T-helper 2 cell treated with Interferon-gamma antibody and Interleukin-4, amounts not matched to agents 5 μg/mL and 100 μg/mL, for 36 hours (primary cell): ENCODE measurements around the gene C18orf63.

Experiments
- DNase-seq: peaks from one replicate; pipeline ENCODE4 v3.0.0; 2021; ENCODE audit warnings: low spot score
- H3K27ac Mint-ChIP-seq: one replicate; pipeline ENCODE4 v1.8.0; 2021; ENCODE audit warnings: mild to moderate bottlenecking, mixed read lengths
- H3K27me3 Mint-ChIP-seq: one replicate; pipeline ENCODE4 v1.8.0; 2021; ENCODE audit warnings: low read depth, mixed read lengths
- H3K36me3 Mint-ChIP-seq: one replicate; pipeline ENCODE4 v1.8.0; 2021; ENCODE audit warnings: low read depth, mixed read lengths
- H3K4me1 Mint-ChIP-seq: one replicate; pipeline ENCODE4 v1.8.0; 2021; ENCODE audit warnings: low read depth, mixed read lengths
- H3K4me3 Mint-ChIP-seq: one replicate; pipeline ENCODE4 v1.8.0; 2022; ENCODE audit warnings: mild to moderate bottlenecking, moderate library complexity, mixed read lengths
- H3K9me3 Mint-ChIP-seq: one replicate; pipeline ENCODE4 v1.8.0; 2021; ENCODE audit warnings: mixed read lengths

C18orf63 gene

GRCh38 chr18:74387383-74387782, 71.7 kb downstream of the C18orf63 start:
- H3K4me1 Mint-ChIP-seq = peaks cover 16% of the 10 kb centered on the region
- H3K27ac Mint-ChIP-seq = no peak overlapping the region
- H3K9me3 Mint-ChIP-seq = no peaks in the 10 kb centered on the region
- no peaks in the 10 kb centered on the region for H3K36me3 Mint-ChIP-seq
- H3K4me3 Mint-ChIP-seq = no peak overlapping the region
- H3K27me3 Mint-ChIP-seq = peaks cover 46% of the 10 kb centered on the region
- DNase-seq = no peak

- Mint-ChIP-seq H3K4me3 (no peak overlapping the region), H3K36me3 (no peaks in the 10 kb centered on the region), H3K9me3 (no peaks in the 10 kb centered on the region), H3K4me1 (peaks cover 16% of the 10 kb centered on the region), H3K27ac (no peak overlapping the region), H3K27me3 (peaks cover 53% of the 10 kb centered on the region)
- no peak for DNase-seq
Observed at GRCh38 chr18:74388227-74388626, 72.6 kb downstream of the C18orf63 start.

DNA sequence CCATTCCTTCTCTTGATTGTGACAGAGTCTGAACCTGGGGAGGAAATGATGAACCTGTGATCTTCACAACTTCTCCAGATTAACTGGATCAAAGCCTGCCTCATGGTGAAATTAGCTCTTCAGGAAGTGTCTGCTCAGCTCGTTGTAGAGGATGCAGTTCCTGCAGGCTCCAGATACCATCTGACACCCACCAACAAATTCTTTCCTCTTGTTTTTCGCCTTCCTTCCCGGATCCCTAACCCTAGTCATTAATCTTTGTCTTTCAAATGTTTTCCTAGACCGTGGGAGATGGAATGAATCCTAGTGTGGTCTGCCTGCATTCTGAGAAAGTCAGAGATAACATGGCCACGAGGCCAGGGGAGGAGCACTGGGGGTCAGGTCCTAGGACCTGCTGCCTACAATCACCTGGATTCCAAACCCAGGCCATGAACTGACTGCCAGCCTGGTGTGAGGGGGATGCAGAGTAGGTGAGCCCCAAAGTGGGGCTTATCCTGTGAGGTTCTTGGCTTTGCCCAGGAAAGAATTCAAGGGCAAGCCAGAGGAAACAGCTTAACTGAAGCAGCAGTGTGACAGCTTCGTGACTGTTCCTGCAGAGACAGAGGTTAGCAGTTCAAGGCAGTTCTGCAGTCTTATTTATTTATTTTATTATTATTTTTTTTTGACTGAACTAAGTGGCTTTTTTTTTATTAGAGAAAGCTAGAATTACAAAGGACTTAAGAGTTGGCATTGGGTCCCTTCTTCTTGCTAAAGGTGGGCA, 73.7 kb downstream of the C18orf63 start:
- Mint-ChIP-seq H3K4me1 (peaks cover 16% of the 10 kb centered on the region), H3K27ac (no peak overlapping the region), H3K4me3 (no peak overlapping the region), H3K9me3 (no peaks in the 10 kb centered on the region), H3K27me3 (peaks cover 61% of the 10 kb centered on the region), H3K36me3 (no peaks in the 10 kb centered on the region)
- DNase-seq = no peak

DNA sequence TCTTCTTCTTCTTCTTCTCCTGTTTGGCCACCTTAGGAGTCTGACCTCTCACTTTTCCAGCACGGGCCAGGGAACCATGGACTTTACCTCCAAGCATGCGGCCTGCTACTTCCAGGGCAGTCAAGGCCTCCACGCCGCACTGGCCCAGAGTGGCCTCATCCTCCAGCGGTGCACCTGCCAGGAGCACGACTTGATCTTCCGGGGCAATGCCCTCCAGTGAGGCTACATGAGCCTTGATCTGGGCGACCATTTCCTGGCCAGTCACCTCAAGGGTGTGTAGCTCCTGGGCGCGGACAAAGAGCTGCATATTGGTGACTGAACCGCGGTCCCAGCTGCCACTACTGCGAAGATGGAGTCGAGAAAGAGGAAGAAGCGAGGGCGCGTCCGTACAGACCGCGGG, 74.4 kb downstream of the C18orf63 start:
- H3K27me3 Mint-ChIP-seq = peaks cover 62% of the 10 kb centered on the region
- H3K4me1 Mint-ChIP-seq = peaks cover 16% of the 10 kb centered on the region
- H3K36me3 Mint-ChIP-seq = no peaks in the 10 kb centered on the region
- no peak for DNase-seq
- H3K27ac Mint-ChIP-seq = no peak overlapping the region
- no peaks in the 10 kb centered on the region for H3K9me3 Mint-ChIP-seq
- no peak overlapping the region for H3K4me3 Mint-ChIP-seq

DNA sequence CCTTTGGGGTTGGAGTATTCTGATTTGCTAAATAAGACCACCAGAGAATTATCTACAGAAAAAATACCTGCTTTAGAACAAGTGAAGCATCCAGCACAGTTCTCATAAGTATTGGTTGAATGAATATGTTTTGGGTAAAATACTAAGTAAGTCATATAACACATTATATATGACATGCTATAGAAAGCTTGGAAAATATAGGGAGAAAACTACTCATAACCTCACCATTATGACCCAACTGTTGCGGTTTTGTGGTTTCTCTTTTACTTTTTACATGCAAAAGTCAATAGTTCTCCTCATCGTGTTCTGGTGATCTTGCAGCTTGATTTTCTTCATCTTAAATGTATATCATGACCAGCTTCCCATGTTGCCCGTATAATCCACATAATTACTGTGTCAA, 75.3 kb downstream of the C18orf63 start:
- Mint-ChIP-seq H3K4me1 (peaks cover 16% of the 10 kb centered on the region), H3K36me3 (no peaks in the 10 kb centered on the region), H3K27ac (no peak overlapping the region), H3K9me3 (no peaks in the 10 kb centered on the region), H3K27me3 (peaks cover 61% of the 10 kb centered on the region), H3K4me3 (no peak overlapping the region)
- no peak for DNase-seq

- H3K27ac Mint-ChIP-seq = no peak overlapping the region
- H3K9me3 Mint-ChIP-seq = no peaks in the 10 kb centered on the region
- DNase-seq = no peak
- no peaks in the 10 kb centered on the region for H3K36me3 Mint-ChIP-seq
- H3K27me3 Mint-ChIP-seq = peaks cover 54% of the 10 kb centered on the region
- peaks cover 16% of the 10 kb centered on the region for H3K4me1 Mint-ChIP-seq
- no peak overlapping the region for H3K4me3 Mint-ChIP-seq
Observed at GRCh38 chr18:74392323-74392722, 76.7 kb downstream of the C18orf63 start.

- Mint-ChIP-seq H3K4me1 (peaks cover 15% of the 10 kb centered on the region), H3K9me3 (no peaks in the 10 kb centered on the region), H3K36me3 (no peaks in the 10 kb centered on the region), H3K27ac (no peak overlapping the region), H3K27me3 (peaks cover 63% of the 10 kb centered on the region), H3K4me3 (no peak overlapping the region)
- DNase-seq = no peak
Observed at GRCh38 chr18:74395006-74395405, 79.4 kb downstream of the C18orf63 start.

DNA sequence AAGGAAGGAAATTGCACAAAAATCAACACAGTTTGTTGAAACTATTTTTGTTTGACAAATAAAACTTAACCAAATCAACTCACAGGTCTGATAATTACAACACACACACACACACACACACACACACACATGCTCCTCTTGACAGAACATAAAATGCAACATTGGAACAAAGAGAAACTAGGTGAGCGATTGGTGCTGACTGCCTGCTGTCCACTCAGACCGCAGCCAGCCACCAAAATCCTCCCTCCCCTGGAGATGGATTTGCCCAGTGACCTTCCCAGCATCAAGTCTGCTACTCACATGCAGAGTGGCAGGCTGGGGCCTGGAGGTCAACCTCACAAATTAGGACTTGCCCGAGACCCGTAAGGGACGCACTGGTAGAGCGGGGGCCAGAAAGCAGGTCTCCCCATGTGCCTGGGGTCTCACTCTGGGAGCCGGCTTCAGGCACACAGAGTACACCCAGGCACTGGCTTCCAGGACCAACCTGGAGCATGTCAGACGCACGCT, 80.1 kb downstream of the C18orf63 start:
- no peak for DNase-seq
- Mint-ChIP-seq H3K4me3 (no peak overlapping the region), H3K27me3 (peaks cover 61% of the 10 kb centered on the region), H3K36me3 (no peaks in the 10 kb centered on the region), H3K27ac (no peak overlapping the region), H3K9me3 (no peaks in the 10 kb centered on the region), H3K4me1 (peaks cover 12% of the 10 kb centered on the region)

DNA sequence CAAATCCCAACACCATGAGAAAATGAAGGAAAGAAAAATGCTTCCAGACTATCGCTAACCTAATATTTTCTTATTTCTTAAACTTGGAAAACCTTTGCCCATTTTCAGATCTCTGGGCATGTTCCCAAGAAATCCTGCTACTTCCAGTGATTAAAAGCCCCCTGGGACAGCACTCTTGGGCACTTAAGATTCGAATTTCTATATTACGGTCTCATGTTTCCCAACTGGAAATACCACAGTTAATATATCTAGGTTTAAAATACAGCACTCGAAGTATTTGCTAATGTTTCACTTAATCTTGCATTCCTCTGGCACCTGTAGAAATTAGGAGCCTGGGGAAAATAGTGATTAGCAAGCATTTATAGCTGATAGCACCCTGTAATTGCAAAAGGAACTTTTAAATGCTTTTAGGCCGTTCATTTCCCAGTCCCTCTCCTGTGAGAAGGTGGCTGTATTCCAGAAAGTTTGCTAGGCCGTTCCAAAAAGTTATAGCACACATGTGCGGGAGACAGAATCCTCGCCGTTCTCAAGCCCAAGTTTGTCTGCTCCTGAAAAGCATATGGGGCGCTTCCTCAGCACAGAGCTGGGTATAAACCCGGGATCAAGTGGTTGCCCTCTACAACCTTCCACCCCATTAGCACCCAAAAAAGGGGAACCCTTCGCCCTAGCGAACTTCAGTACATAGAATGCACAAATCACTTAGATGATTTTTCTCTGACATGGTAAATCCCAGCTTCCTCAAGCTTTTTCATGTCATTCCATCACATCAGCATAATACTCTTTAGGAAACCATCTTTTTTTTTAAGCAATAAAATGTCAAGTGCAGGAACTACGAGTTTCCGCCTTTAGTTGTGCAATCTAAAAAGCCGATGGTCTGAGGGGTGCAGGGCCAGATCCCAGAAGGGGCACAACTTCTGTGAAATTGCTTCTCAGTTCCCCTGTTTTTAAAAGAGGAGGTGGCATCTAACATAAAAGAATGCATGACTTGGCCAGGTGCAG, 80.8 kb downstream of the C18orf63 start:
- Mint-ChIP-seq H3K4me3 (no peak overlapping the region), H3K4me1 (peaks cover 8% of the 10 kb centered on the region), H3K36me3 (no peaks in the 10 kb centered on the region), H3K9me3 (no peaks in the 10 kb centered on the region), H3K27me3 (peaks cover 56% of the 10 kb centered on the region), H3K27ac (no peak overlapping the region)
- DNase-seq = no peak

DNA sequence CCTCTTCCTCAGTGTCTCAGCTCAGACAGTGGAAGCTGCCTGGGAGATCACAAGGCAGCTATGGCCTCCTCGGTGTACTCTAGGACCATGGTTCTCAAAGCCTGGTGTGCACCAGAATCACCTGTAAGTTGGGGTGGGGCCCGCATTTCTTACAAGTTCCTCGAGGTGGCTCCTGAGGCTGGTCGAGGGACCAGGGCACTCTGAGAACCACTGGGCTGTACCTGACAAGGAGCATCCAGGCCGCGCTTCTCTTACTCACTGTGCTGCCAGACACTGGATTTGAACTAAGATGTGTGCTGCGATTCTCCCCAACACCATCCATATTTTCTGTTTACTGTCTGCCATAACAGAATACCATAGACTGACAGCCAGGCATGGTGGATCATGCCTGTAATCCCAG, 81.9 kb downstream of the C18orf63 start:
- Mint-ChIP-seq H3K4me1 (peaks cover 9% of the 10 kb centered on the region), H3K4me3 (no peak overlapping the region), H3K27me3 (peaks cover 49% of the 10 kb centered on the region), H3K36me3 (no peaks in the 10 kb centered on the region), H3K9me3 (no peaks in the 10 kb centered on the region), H3K27ac (no peak overlapping the region)
- DNase-seq = no peak

- no peak overlapping the region for H3K27ac Mint-ChIP-seq
- H3K9me3 Mint-ChIP-seq = no peaks in the 10 kb centered on the region
- no peak overlapping the region for H3K4me3 Mint-ChIP-seq
- H3K27me3 Mint-ChIP-seq = peaks cover 35% of the 10 kb centered on the region
- H3K4me1 Mint-ChIP-seq = peaks cover 9% of the 10 kb centered on the region
- no peaks in the 10 kb centered on the region for H3K36me3 Mint-ChIP-seq
- DNase-seq = no peak
Observed at GRCh38 chr18:74399091-74399887, 83.7 kb downstream of the C18orf63 start.

- Mint-ChIP-seq H3K4me1 (peaks cover 9% of the 10 kb centered on the region), H3K27ac (no peak overlapping the region)
Observed at GRCh38 chr18:74400813-74401212, 85.2 kb downstream of the C18orf63 start.

DNA sequence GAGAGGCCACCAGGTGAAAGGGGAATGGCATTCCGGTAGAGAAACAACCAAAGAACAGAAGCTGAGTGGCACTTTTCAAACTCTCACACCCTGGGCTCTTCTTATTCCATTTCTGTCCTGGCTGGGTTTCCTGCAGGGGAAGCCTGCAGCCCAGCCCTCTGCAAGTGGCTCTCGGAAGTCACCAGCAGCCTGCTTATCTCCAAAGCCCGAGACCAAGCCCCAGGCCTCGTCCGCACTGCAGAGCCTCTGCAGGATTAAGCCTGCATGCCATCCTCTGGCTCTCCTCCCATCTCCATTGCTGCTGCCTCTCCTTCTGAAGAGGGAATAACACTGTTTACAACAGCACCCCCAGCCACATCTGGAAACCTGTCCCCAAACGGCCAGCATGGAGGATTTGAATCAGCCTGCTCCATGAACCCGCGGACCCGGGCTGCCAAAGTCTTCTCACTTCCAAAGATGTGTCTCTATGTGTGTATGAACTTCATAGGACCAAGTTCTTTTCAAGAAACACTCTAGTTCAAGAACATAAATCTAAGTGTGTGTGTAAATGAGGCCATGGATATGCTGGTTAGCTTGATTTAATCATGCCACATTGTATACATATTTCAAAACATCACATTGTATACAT, 87.3 kb downstream of the C18orf63 start:
- Mint-ChIP-seq H3K4me1 (peaks cover 16% of the 10 kb centered on the region), H3K27ac (no peak overlapping the region), H3K36me3 (peaks cover 2% of the 10 kb centered on the region), H3K4me3 (no peak overlapping the region), H3K27me3 (peaks cover 16% of the 10 kb centered on the region), H3K9me3 (peaks cover 3% of the 10 kb centered on the region)
- DNase-seq = no peak

More at GRCh38 chr18:74400813-74401212, 85.2 kb downstream of the C18orf63 start:
- H3K4me3 Mint-ChIP-seq = no peak overlapping the region
- H3K36me3 Mint-ChIP-seq = no peaks in the 10 kb centered on the region
- DNase-seq = no peak
- H3K27me3 Mint-ChIP-seq = peaks cover 22% of the 10 kb centered on the region
- H3K9me3 Mint-ChIP-seq = no peaks in the 10 kb centered on the region
